ENCODE data around the gene ELF1. TPM values are rescaled to one million over a fixed set of nuclear protein-coding genes. Genes with fewer than 3 reads are reported as not detected.
"Not testable (repeated sequence)": the region's sequence is repeated elsewhere in the genome, so short reads cannot be mapped to it uniquely, and the experiment has no call there.

The ELF1 gene
- total RNA-seq, 3 donors from 2014 or later (not counting 1 experiment from before 2014, with no cell fraction given), result 174 to 216 (median 193) TPM

GRCh38 chr13:40979232-40979631, 39.9 kb downstream of the ELF1 start:
- Mint-ChIP-seq H3K9me3 (no peaks in the 10 kb centered on the region), H3K36me3 (peaks cover 6% of the 10 kb centered on the region), H3K4me1 (peaks cover 92 to 93% of the 10 kb centered on the region in 2 donors), H3K27ac (peak overlapping the region; percentile 87 to 93), H3K27me3 (ENCODE audit: low read depth in 2 of 2) (no peaks in the 10 kb centered on the region), H3K4me3 (peak overlapping the region; percentile 99)
- H3K27me3 ChIP-seq (ENCODE audit: control insufficient read depth, insufficient read depth, low read length), result no peaks in the 10 kb centered on the region
- peak overlapping the region; percentile 48 for H3K4me3 ChIP-seq (ENCODE audit: low read length)
- 36% methylated on average over 3 of the region's 3 CpGs for WGBS (ENCODE audit: insufficient coverage)
- H3K36me3 ChIP-seq (ENCODE audit: control insufficient read depth, insufficient read depth, low read length), result peaks cover 8% of the 10 kb centered on the region
- intact Hi-C loops (cut with micrococcal nuclease), result no loop called here
- H3K9me3 ChIP-seq (ENCODE audit: control insufficient read depth, insufficient read depth, low read length), result no peaks in the 10 kb centered on the region
- peak overlapping the region; percentile 45 for H3K27ac ChIP-seq (ENCODE audit: low read length)
- ATAC-seq, result no peak
- H3K4me1 ChIP-seq (ENCODE audit: control insufficient read depth, insufficient read depth, low read length), result peaks cover 30% of the 10 kb centered on the region
- TF ChIP-seq CTCF (IDR thresholded peaks at IDR 0.05), result no peak
- peak in 1 of 2 donors; percentile 45 for DNase-seq

GRCh38 chr13:40978109-40978508, 41.0 kb downstream of the ELF1 start:
- peak overlapping the region; percentile 85 for H3K4me3 Mint-ChIP-seq
- H3K9me3 ChIP-seq (ENCODE audit: control insufficient read depth, insufficient read depth, low read length); DNase-seq; H3K4me3 ChIP-seq (ENCODE audit: low read length); H3K36me3 ChIP-seq (ENCODE audit: control insufficient read depth, insufficient read depth, low read length); H3K27me3 ChIP-seq (ENCODE audit: control insufficient read depth, insufficient read depth, low read length); H3K9me3 Mint-ChIP-seq; intact Hi-C loops (cut with micrococcal nuclease); H3K27me3 Mint-ChIP-seq (ENCODE audit: low read depth in 2 of 2); ATAC-seq; H3K36me3 Mint-ChIP-seq: not testable (repeated sequence)
- H3K4me1 Mint-ChIP-seq, result peaks cover 93 to 96% of the 10 kb centered on the region in 2 donors
- H3K27ac Mint-ChIP-seq, result peak overlapping the region; percentile 87 to 93
- Histone ChIP-seq H3K4me1 (ENCODE audit: control insufficient read depth, insufficient read depth, low read length) (peaks cover 25% of the 10 kb centered on the region), H3K27ac (ENCODE audit: low read length) (peak overlapping the region; percentile 28)
- 45% methylated on average over 6 of the region's 6 CpGs for WGBS (ENCODE audit: insufficient coverage)

- Histone ChIP-seq H3K4me3 (ENCODE audit: low read length) (no peak overlapping the region), H3K36me3 (ENCODE audit: control insufficient read depth, insufficient read depth, low read length) (peaks cover 8% of the 10 kb centered on the region), H3K27ac (ENCODE audit: low read length) (no peak overlapping the region), H3K27me3 (ENCODE audit: control insufficient read depth, insufficient read depth, low read length) (no peaks in the 10 kb centered on the region), H3K9me3 (ENCODE audit: control insufficient read depth, insufficient read depth, low read length) (no peaks in the 10 kb centered on the region), H3K4me1 (ENCODE audit: control insufficient read depth, insufficient read depth, low read length) (peaks cover 29% of the 10 kb centered on the region)
- intact Hi-C loops (cut with micrococcal nuclease), result loop anchor here (2.0 kb wide), 1 partner anchor 85 kb away; the partner anchor contains the start of gene WBP4
- H3K36me3 Mint-ChIP-seq, result no peaks in the 10 kb centered on the region
- ATAC-seq (no peak), DNase-seq (no peak)
- no peak for TF ChIP-seq CTCF (IDR thresholded peaks at IDR 0.05)
- no peaks in the 10 kb centered on the region for H3K9me3 Mint-ChIP-seq
- H3K27ac Mint-ChIP-seq, result peak overlapping the region; percentile 87 to 93
- peaks cover 95 to 96% of the 10 kb centered on the region in 2 donors for H3K4me1 Mint-ChIP-seq
- no peaks in the 10 kb centered on the region for H3K27me3 Mint-ChIP-seq (ENCODE audit: low read depth in 2 of 2)
- H3K4me3 Mint-ChIP-seq, result peak overlapping the region; percentile 76
Observed at GRCh38 chr13:40975441-40975840, 43.7 kb downstream of the ELF1 start.

- intact Hi-C loops (cut with micrococcal nuclease), result loop anchor here (2.0 kb wide), 1 partner anchor 86 kb away; the partner anchor contains the start of gene WBP4
- Mint-ChIP-seq H3K9me3 (no peaks in the 10 kb centered on the region), H3K4me3 (peak overlapping the region; percentile 67), H3K4me1 (peaks cover 94 to 96% of the 10 kb centered on the region in 2 donors), H3K27me3 (ENCODE audit: low read depth in 2 of 2) (no peaks in the 10 kb centered on the region), H3K36me3 (no peaks in the 10 kb centered on the region), H3K27ac (peak overlapping the region; percentile 87 to 93)
- Histone ChIP-seq H3K9me3 (ENCODE audit: control insufficient read depth, insufficient read depth, low read length) (no peaks in the 10 kb centered on the region), H3K36me3 (ENCODE audit: control insufficient read depth, insufficient read depth, low read length) (peaks cover 8% of the 10 kb centered on the region), H3K4me3 (ENCODE audit: low read length) (no peak overlapping the region), H3K4me1 (ENCODE audit: control insufficient read depth, insufficient read depth, low read length) (peaks cover 30% of the 10 kb centered on the region), H3K27ac (ENCODE audit: low read length) (peak overlapping the region; percentile 15), H3K27me3 (ENCODE audit: control insufficient read depth, insufficient read depth, low read length) (no peaks in the 10 kb centered on the region)
- WGBS (ENCODE audit: insufficient coverage), result 12% methylated on average over 2 of the region's 4 CpGs
- peak in 1 of 2 donors; percentile 80 for DNase-seq
- peak; percentile 56 for TF ChIP-seq CTCF (IDR thresholded peaks at IDR 0.05)
- peak; percentile 83 for ATAC-seq
Observed at GRCh38 chr13:40974460-40975407, 44.4 kb downstream of the ELF1 start.

Data from natural killer cell (primary cell).